GM18907 (cell line): Measurements from ENCODE around the gene C2orf72.

ENCODE experiments used
- ATAC-seq: cut with Tn5 transposase; IDR thresholded peaks from one replicate; pipeline ENCODE4 v1.9.1; 2021; ENCODE audit warnings: mild to moderate bottlenecking, moderate library complexity; ENCODE audit not compliant: unreplicated experiment

The C2orf72 gene

GRCh38 chr2:231041061-231041689, 3.9 kb downstream of the C2orf72 start:
- no peak for ATAC-seq

DNA sequence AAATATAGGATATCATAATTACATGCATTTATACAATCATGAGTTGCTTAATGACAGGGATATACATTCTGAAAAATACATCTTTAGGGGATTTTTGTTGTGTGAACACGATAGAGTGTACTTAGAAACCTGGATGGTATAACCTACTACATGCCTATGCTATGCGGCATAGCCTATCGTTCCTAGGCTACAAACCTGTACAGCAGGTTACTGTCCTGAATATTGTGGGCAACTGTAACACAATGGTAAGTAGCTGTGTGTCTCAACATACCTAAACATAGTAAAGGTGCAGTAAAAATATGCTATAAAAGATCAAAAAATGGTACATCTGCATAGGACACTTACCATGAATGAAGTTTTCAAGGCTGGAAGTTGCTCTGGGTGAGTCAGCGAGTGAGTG, 6.5 kb downstream of the C2orf72 start:
- no peak for ATAC-seq

GRCh38 chr2:231046916-231047273, 9.6 kb downstream of the C2orf72 start:
- no peak for ATAC-seq

DNA sequence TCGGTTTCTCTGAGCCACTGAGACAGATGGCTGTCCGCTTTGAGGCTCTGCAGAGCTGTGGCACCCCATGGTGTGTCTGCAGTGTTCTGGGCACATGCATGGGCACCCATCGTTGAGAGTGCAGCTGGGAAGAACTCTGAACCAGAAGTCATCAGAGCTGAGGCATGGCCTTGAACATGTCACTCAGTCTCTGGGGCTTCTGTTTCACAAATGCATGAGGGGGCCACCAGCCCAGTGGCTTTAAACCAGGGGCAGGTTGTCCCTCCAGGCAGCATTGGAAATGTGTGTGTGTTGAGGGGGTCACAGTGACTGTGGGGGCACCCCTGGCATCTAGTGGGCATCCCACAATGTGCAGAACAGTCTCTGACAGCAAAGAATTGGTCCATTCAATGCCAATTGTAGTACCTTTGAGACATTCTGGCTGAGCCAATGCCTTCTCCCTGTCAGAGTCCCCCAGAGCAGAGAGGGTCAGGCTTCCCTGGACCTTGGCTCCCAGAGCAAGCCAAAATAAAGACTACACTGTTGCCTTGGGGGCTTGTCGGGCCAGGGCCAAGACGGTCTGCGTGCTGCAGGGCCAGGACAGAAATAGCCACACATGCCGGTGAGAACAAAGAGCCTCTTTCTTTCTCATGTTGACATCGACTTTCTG, 10.1 kb downstream of the C2orf72 start:
- no peak for ATAC-seq

GRCh38 chr2:231047923-231048915, 10.9 kb downstream of the C2orf72 start:
- no peak for ATAC-seq

DNA sequence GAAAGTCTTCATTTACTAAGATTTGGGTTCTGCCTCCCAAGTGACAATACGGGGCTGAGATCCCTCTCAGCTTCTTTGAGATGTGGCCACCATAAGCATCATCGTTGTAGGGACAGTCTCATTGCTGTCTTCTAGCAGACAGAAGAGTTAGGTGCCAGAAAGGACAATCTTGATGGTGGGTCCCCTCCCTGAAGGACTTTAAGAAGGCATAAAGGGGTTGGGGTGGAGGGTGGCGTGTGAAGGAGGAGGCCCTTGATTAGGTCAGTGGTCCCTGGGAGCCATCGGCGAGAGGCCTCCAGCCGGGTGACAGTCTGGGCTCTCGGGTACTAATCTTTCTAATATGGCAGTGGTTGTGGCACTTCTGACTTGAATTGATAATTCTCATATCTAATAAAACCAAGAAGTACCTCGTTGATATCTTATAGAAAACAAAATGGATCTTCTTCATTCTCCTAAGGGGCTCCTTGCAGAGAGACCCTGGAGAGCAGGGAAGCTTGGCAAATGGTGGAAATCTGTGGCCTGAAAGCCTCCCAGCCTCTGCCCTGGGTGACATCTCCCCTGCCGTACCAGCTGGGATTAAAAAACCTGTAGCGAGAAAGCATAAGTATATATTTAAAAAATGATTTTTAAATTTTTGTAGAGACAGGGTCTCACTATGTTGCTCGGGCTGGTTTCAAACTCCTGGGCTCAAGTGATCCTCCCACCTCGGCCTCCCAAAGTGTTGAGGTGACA, 12.1 kb downstream of the C2orf72 start:
- ATAC-seq: no peak

DNA sequence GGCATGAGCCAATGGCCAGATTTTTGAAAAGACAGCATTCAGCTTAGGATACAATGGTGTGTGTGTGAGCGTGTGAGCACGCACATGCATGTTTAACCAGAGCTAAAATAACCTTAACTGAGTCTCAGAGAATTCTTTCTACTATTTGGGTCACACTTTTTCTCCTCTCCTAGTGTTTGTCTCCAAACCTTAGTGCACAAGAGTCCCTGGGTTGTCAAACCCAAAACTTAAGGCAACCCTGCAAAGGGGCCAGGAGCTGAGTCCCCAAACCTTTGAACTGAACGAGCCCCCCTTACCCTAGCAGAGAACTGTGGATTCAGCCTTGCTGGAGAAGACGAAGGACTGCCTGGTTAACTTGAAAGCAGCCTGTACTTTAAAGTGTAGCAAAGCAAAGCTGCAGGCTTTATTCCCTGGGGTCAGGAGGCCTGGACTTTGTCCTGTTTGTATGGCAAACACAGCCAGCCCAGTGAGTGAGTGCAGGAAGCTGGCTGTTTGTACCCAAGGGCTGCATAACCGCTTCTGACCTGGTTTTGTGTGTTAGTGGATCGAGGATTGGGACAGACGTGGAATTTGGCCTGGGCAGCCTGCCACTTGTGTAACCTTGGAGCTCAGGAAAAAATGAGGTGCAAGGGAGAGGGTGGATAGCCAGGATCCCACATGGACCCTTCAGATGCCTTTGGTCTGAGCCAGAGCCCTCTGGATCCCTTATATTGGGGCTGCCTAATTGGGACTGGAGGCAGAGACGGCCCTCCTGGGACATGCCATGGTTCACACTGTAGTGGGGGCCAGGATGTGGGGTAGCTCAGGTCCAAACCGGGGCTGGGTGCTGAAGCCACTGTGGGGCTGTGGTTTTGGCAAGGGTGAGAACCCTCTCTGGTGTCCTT, 12.9 kb downstream of the C2orf72 start:
- no peak for ATAC-seq

- ATAC-seq: no peak
These were observed 13.8 kb downstream of the C2orf72 start for GRCh38 chr2:231051116-231051515.

DNA sequence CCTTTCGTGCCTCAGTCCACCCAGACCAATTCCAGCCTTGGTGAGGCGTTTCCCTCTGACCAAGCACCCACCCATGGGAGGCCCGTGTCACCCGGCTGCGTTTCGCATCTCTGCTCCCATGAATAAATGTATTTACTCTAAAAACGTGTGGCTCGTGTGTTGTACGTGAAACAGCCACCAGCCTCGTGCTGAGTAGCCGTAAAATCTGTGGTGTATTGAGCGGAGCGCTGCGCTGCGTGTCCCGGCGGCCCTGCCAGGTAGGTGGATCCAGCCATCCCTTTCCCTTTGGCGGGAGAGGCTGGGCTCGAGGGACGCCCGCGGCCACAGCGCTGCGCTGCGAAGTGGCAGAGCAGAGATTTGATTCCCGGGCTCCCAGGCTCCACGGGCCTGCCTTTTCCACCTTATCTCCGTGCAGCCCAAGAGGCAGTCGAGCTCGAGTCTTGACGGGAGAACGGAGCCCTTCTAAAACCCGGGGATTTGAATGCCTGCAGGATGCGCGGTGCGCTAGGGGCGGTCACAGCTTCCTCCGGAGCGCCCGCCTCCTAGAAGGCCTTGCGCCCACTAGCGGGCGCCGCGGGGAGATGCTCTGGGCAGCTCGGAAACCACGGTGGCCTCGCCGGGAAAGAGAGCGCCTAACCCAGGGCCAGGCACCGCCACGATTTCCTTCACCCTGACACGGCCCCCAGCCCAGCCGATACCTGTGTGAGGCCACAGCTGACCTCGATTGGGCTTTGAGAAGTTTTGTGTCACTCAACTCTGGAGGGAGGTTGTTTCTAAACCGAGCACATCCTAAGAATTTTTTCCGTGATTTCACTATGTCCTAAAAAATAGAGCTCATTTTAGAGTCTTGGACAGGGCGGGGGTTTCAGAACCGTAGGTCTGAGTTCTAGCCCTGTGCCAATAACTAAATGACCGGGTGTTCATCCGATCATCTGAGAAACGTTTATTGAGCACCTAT, 15.4 kb downstream of the C2orf72 start:
- peak; percentile 62 for ATAC-seq

DNA sequence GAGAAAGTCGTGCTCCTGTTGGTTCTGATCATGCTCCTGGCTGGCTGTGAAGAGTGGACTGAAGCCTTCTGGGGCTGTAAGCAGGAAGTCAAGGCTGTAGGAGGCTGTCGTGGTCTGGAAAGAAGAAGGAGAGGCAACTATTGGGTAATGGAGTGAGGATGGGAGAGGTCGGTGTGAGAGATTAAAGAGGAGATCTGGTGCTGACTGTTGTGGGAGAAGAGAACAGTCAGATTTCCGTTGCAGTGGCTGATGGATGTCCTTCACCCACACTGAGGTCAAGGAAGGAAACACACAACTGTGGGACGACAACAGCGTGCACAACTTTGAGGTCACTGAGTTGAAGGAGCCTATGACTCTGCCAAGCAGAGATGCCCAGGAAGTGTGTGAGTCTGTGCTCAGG, 16.5 kb downstream of the C2orf72 start:
- ATAC-seq: no peak

DNA sequence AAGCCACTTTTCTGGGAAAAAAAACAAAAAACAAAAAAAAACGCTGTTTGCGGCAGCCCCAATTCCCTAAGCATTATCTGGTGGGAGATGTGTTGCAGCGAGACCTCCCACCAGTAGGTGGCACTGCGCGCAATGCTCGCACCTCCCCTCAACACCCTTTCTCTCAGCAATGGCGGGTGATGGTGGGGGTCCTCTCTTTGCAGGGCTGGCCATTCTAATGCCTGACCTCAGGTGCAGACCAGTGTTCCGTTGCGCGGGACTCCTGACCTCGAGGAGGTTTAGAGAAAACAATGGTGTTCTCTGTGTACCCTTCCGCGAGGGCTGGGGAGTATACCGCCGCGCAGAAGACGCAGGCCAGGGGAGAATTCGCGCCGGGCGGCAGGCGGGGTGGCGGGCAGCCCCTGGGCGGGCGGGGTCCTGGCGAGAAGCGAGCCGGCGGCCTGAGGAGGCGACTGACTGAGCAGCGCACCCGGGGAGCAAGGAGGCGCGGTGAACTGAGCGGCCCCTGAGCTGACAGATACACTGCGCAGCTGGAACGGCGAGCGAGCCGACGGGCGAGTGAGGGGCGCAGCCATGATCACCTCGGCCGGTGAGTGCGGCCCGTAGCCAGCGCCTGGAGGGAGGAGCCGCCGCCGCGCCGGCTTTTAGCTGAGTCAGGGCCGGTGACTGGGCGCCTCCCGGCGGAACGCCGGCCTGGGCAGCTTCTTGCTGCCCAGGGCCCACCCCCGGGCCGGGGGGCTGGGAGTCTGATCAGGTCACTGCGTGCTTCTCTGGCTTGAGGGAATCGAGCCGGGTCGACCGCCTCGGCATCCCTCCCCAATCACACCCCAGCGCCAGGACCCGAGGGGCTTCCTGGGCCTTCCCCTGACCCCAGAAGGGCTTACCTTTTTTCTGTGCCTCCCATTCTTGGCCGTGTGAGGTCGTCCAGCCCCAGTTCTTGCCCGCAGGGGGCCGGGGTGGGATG, 19.4 kb downstream of the C2orf72 start, which contains the start of gene PSMD1:
Gene PSMD1 (plus strand): TSS at position 415 of the 964 bp plus-strand sequence. CDS start 159 bp downstream, at position 574.
- peak; percentile 80 for ATAC-seq

GRCh38 chr2:231057590-231057989, 20.3 kb downstream of the C2orf72 start:
- no peak for ATAC-seq

DNA sequence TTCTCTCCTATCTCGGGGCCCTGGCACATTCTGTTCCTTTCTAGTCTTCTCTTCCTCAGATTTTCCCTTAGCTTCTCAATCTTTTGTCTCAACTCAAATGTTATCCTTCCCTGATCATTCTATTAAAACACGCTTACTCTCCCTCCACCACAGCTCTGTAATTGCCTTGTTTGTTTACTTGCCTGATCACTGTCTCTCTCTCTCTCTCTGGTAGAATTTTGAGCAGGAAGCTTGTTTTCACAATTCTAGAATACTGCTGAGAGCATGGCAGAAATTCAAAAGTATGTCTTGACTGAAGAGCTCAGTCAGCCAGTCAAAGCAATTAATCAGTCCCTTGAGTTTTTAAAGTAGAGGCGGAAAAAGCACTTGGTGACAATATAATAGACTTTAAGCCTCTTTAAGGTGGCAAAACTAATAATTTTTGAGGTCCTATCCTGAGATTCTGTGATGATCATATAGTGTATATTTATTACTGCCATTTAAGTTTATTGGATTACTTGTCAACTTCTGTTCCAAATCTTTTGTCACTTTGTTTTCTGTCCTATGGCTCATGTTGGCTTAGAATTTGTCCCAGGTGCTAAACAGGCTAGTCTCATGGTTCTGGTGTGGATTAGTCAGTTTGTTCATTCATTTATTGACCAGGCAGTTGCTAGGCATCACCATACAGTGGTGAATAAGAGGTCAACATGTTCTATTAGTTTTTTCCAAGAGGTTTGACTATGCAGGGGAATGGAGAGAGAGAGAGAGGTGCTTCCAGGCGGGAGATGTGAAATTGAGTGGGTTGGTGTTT, 21.6 kb downstream of the C2orf72 start:
- ATAC-seq: no peak

GRCh38 chr2:231059756-231060155, 22.4 kb downstream of the C2orf72 start:
- no peak for ATAC-seq

DNA sequence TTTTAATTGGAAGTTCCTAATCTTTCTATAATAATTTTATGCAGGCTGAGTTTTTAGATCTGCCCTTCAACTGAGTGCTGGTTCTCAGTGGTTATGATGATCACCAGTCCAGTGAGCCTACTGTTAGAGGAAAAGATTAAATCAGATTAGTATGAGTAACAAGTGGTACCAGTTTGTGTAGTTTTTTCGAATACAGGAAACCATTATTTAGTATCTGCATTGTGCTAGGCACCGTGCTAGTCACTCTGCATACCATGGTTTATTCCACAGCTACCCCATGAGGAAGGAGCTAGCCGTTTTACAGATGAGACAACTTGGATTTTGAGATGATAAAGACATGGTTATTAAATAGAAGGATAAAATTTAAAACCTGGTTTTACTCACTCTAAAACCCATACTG, 25.5 kb downstream of the C2orf72 start:
- ATAC-seq: no peak

DNA sequence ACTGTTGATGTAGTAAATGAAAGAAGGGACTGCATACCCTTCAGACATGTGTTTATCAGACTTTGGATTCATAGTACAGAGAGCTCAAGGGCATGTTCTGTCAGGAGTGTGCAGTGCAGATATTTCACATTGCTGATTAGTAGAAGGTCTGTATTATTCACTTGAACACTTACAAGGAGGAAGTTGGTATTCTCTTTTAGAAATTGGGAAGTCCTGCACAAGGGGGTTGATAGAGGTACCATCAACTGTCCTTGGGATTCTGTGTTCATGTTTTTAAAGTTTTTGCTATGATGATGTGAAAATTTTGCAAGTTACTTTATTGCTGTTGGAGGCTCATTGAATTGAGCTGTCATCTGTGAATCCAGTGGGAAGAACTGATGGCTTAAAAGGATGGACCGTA, 26.0 kb downstream of the C2orf72 start:
- ATAC-seq: no peak

DNA sequence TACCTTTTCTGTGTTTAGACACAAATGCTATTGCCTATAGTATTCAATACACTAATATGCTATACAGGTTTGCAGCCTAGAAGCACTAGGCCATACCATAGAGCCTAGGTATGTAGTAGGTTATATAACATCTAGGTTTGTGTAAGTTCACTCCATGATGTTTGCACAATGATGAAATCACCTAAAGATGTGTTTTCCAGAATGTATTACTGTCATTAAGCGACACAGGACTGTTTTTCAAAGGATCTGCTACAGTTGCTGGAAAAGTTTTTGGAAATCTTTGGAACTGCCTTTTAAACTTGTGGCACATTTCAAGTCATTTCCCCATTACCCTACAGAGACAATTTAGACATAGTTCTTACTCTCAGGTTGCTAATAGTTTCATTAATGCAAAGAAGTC, 28.6 kb downstream of the C2orf72 start:
- ATAC-seq: no peak
